ENCODE measurements around the gene PDE1A.

DNA sequence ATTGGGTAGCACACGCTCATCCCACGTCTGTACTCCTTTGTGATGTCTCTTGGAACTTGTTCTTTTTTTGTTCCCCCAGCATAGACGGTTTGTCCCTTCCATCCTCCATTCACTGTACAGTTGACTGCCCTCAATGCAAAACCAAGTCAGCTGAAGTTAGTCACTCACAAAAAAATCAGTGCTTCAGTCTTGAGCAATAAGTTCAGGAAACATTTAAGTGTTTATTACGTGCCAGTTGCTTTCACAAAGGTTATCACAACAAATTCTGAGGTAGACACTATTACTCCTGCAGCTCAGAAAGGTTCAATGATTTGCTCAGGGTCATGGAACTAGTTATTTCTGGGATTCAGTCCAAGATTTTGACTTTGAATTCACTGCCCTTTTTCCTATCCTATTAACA is 102.2 kb downstream of the PDE1A start:
- TF ChIP-seq YY1 (IDR thresholded peaks at IDR 0.05; ENCODE audit: insufficient read depth, insufficient read length) (no peak), ZNF274 (IDR thresholded peaks at IDR 0.05; ENCODE audit: low read depth, low read length) (no peak)
